ENCODE results near the gene ANKRD17.

Gene ANKRD17

DNA sequence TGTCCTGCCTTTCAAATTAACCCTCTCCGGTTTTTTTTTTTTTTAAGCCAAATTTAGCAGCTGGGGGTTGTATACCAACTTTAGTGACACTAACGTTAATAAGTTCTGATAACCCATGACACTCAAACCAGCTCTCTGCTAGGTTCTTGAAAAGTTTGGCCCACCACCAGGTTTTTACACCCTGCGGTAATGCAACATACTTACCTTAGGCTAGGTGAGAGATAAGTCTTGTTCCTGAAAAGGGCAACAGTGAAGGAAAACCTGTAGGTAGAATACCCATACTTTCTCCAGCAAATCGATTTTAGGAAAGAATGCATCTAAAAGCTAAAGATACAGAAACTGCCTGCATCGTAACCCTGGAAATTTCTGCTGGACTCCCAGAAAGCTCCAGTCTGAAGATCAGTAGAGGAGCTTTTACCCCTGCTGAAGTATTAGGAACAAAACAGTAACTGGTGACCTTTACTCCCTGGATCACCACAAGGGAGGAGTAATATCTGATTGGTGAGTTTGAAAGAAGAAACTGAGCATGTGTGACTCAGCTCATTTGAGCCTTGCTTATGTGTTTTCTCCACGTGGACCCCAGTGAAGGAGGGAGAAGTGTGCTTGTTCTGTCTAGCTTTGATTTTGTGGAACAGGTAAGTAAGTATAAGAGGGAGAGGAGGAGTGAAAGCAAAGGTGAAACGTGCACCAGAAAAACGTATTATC, 154.6 kb downstream of the ANKRD17 start:
- no peak for DNase-seq (ENCODE audit: low read depth)

DNA sequence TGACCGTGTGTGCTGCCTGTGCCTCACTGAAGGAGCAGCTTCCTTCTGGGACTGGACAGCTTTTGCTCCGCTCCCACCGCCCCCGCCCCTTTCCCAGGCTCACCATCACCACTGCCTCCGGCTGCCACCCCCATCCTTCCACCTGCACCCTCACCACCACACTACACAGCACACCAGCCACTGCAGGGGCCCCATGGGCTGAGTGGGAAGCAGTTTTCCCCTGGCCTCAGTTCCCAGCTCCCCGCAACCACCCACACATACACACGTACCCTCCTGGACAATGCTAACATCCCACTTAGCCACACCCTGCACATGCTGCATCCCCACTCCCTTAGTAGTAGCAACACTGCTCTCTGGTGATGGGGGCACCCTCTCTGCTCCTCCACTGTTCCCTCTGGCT, 159.5 kb downstream of the ANKRD17 start:
- no peak for DNase-seq (ENCODE audit: low read depth)

DNA sequence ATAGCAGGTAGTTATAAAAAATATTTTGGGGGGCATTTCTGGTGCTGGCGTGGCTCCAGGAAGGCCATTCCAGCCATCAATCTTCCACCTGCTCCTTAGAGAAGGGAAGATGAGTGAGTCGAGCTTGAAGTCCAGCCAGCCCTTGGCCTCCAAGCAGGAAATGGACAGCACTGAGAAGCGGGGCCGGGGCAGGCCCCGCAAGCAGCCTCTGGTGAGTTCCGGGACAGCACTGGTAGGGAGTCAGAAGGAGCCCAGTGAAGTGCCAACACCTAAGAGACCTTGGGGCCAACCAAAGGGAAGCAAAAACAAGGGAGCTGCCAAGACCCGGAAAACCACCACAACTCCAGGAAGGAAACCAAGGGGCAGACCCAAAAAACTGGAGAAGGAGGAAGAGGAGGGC, 159.9 kb downstream of the ANKRD17 start:
- no peak for DNase-seq (ENCODE audit: low read depth)

DNA sequence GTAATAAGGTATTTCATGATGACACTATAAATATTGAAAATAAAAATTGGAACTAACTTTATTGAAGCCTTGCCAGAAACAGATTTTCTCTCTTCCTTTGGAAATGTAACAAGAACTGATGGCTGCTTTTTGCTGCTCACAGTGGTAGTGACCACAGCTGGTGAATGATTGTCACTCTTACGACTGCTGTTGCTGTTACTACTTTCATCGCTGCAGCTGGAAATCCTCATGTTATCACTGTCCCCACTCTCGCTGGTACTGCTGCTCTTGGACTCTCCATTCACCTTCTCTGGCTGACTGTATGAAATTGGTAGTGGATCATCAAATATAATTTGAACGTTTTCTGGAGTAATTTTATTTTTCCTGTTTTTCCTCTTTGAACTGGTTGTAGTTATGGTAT, 160.6 kb downstream of the ANKRD17 start:
- no peak for DNase-seq (ENCODE audit: low read depth)

DNA sequence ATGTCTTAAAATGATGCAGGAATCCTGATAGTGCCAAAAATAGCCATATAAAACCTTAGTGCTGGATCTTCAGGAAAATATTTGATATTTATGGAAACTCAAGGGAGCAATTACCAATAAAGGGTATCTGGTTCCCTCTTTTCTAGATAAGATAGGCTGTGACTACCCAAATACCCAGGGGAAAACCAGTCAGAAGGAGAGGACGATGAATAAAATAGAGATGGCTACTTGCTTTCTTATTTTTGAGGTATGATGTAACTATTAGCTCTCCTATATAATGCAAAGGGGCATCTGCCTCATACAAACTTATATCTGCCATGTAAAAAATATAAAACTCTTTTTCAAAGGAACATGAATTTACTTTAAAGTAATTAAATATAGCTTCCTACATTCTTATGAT, 165.7 kb downstream of the ANKRD17 start:
- no peak for DNase-seq (ENCODE audit: low read depth)

DNA sequence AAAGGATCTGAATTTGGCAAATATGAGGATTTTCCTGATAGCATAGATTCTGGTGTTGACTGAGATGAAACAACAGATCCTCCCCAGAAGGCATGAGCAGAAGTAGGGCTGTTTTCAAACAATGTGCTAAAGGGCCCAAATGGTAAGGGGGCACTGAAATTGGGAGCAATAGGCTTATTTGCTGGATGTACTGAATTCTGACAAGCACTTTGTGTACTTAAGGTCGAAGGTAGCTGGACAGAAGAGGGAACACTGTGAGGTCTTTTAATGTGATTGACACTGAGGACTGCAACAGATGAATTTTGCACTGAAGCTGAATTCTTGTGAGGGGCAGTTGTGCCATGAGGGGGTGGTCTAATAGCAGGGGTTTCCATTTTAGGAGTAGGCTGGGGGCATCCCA, 167.9 kb downstream of the ANKRD17 start:
- DNase-seq (ENCODE audit: low read depth): no peak

DNA sequence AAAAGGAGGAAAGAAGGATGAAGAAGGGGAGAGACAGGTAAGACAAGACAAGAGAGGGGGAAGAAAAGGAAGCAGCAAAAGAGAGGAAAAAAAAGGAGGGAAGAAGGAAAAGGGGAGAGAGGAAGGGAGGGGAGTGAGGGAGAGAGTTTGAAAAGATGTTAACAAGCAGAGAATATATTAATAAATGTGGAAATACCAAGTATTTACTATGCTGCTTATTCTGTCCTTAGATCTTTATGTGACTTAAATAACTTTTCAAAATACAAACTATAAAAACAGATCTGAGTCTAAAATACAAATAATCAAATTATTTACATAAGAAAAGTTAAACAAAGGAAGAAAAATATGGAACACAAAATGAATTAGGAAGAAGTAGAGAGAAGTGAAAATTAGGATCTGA, 170.7 kb downstream of the ANKRD17 start:
- no peak for DNase-seq (ENCODE audit: low read depth)

DNA sequence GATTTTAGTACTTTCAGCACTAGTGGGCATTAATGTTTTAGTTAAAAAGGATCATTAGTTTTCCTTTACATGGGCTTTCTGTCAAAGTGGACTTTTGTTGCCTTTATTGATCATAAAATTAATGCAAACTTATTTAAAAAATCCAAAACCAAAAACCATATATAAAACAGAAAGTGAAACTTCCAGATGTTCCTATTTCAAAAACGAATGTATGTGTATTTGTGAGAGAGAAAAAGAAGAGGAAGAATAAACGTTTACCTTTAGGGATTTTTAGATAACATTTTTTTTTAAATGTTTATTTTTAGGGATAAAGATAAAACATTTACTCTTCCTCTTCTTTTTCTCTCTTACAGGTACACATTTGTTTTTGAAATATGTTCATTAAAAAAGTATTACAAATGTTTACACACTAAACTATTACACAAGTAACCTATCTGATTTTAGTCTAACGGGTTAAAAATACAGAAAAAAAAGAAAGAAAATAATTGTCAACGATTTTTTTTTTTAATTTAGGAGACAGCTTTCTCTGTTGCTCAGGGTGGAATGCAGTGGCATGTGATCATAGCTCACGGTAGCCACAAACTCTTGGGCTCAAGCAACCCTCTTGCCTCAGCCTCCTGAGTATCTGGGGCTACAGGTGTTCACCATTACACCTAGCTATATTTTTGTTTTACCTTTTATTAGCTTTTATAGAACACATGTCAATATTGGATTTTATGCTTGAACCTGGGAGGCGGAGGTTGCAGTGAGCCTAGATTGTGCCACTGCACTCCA, 172.3 kb downstream of the ANKRD17 start:
- DNase-seq (ENCODE audit: low read depth): no peak

DNA sequence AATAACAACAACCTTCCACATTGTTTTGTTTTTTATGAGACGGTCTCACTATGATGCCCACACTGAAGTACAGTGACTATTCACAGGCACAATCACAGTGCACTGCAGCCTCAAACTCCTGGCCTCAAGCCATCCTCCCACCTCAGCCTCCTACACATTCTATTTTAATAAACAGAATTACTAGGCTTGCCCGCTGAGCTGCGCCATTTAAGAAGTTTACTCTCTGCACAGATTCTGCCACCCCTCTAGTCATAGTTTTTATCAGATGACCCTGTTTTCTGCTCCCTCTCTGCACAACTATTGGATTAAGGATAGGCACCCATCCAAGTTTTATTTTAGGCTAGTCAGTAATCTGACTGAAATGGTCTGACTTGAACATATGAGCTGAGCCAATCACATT, 177.8 kb downstream of the ANKRD17 start:
- DNase-seq (ENCODE audit: low read depth): no peak

DNA sequence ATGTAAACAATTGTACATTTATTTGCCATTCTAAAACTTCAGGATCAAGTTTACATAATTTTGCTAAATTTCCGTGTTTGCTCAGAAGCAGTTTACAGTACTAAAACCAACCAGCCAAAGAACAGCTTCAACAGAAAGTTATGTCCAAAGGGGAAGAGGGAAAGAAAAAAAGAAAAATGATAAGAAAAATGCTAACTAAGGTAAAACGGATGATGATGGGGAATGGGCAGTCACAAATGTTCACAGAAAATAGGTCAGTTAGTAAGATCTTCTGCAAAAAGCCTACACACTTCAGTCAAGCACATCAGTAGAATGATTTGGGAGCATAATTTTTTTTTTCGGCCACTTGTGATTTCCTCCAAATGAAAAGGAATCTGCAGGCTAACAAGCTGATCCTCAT, 182.8 kb downstream of the ANKRD17 start:
- no peak for DNase-seq (ENCODE audit: low read depth)

DNA sequence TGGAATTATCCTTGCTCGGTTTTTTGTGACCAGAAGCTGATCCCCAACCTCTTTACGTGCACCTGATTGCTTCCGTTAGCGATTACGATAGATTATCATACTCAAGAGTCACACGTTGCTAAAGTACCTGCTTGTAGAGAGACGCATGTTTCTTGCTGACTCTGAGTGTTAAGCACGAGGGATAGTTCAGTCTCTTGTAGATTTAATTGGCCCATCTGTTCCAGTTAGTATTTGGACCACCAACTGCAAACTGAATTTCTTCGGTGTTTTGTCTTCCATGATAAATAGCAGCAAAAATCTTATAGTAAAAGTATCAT, 188.6 kb downstream of the ANKRD17 start:
- no peak for DNase-seq (ENCODE audit: low read depth)

DNA sequence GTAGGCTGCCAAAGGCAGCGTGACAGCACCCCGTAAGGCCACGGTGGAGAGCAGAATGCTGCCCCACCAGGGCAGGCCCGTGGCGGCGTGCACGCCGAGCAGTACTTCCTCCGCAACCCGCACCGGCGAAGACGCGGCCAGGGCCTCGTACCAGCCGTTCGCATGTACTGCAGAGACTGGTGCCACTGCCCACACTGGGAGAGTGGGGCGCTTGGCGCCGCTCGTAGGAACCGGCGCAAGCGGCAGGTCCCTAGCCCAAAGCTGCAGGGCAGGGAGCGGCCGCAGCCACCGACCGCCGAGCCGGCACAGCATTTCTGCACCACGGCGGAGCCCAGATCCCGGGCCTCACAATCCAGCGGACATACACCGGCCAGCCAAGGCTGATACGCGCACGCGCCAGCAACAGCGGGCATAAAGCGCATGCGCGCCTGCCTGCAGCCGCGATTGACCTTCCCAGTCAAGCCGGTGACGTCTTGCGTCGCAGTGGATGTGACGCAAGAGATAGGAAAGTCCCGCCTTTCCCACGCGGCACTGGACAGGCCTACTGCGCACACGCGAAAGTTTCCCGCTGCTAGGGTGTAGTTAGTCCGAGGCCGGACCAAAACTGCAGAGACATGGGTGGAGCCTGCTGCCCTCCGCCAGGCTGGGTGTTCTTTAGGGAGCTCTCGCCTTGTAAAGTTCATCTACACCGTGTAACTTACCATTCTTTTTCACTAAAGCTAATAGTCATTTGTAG, 189.1 kb downstream of the ANKRD17 start, which contains the start of gene COX18:
COX18 (minus strand) TSS at position 379 of the 736 bp plus-strand sequence; CDS start at position 312, 67 bp downstream.
- peak; percentile 93 for DNase-seq (ENCODE audit: low read depth)

DNA sequence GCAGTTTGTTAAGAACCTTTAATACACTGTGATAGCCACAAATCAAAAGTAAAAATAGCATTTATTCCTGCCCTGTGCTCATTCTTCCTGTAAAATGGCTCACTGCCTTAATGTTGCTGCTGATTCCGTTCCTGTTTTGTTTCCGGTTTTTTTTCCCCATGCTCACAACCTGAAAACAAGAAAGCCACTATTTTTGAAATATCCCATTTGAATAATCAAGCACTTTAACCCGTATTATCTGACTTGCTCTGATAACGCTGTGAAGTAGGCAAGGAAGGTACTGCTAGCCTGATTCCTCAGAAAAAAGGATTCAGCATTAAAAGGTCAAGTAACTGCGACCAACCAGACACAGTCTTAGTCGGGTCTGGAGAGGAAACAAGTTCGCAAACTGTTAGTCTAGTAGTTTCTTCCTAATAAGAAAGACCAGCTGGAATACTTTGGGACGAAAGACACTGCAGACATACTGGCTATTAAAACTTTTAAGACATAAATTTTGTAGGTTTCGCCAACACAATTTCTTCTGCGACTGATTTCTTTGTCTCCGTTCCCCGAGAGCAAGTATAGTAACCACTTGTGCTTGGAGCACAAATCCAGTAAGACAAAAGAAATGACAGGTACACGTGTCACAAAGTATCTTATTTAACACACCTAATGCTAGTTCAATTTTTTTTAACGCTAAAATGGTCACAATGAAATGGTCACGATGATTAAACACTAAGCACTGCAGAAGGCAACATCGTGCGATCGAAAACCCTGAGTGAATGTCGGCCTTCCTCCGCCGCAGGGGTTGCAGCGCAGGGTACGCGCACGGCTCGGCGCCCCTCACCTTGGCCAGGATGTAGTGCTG, 189.9 kb downstream of the ANKRD17 start:
- no peak for DNase-seq (ENCODE audit: low read depth)

DNA sequence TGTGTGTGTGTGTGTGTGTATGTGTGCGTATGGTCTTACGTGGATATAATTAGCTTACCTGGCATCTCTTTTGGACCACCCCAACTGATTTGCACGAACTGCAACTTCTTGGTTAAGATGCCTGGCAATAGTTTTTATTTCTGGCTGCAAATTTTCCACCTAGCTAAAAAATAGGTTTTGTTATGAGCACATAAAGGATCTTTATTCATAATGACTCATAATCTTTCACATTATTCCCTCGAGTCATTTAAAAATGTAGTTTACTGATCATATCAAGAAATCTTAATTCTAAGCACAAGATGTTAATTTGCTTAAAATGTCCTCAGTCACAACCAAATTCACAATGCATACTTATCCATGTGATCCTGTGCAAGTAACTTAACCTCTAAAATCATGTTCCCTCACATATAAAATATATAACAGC, 190.6 kb downstream of the ANKRD17 start:
- no peak for DNase-seq (ENCODE audit: low read depth)

DNA sequence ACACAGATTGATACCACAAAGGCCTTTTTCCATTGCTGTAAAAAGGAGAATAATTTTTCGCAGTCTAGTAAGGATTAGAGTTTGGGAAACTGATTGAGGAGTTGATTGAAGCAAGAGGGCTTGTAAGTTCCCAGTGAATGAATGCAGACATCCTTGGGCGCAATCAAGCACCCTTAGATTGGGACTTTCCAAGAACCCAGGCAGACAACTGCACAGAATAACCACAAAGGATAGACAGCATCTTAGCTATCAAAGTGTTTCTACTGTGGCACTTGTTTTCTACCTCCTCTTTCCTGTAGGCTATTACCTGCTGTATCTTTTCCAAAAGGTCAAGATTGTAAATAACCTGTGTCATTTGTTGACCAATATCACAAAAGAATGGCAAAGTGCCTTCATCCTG, 191.7 kb downstream of the ANKRD17 start:
- no peak for DNase-seq (ENCODE audit: low read depth)

DNA sequence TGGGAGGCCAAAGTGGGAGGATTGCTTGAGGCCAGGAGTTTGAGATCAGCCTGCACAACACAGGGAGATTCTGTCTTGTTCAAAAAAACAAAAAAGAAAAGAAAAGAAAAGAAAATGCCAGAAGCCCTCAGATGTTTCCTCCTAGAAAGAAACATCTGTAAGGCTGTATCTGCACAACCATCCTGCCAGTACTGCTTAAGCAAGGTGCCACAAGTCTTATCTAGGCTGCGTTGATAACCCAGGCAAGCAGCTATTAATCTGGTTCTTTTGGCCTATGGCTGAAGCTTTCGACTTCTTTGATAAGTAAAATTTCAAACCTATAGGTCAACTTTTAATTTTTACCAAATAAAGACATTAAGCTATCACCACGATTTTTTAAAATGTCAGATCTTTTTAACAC, 192.2 kb downstream of the ANKRD17 start:
- no peak for DNase-seq (ENCODE audit: low read depth)

DNA sequence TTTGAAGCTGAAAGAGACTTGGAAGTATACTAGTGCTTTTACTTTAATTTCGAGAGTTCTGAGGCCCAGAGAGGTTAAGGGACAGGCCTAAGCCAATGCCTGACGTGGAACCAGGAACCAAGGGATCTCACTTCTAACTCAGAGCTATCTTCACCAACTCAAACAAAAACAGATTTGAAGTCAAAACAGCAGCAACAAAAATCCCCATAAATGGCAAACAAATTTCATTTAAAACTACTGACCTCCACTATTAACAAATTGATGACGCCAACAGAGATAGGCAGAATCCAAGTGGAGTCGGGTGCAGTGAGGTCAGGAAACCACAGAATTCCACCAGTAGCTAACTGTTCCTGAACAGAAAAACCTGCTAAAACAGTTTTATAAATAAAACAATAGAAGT, 194.1 kb downstream of the ANKRD17 start:
- DNase-seq (ENCODE audit: low read depth): no peak

DNA sequence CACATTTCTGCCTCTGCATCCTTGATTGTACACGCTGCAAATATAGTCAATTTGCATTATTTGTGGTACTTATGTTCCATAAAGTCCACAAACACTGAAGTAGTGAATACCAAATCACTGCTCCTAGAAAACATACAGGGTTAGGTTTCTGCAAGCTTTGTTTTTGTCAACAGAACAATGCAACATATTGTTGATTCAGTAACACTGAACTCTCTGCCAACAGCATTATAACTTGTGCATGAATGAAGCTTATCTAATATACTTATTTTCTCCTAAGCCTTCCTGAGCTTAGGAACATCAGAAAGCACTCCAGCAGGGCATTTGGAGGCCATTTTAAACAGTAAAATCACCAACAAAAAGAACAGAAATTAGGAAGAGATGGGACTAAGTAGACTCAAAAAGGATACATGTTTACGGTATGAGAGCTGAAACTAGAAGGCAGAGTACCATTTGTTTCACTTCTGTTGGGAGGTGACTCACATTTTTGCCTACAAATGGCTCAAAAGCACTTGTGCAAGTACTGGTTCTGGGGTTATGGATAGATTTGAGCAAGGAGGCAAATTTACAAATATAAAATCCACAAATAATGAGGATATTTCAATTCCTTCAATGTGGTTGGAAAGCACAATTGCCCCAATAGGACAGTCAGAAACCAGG, 203.2 kb downstream of the ANKRD17 start:
- DNase-seq (ENCODE audit: low read depth): no peak

DNA sequence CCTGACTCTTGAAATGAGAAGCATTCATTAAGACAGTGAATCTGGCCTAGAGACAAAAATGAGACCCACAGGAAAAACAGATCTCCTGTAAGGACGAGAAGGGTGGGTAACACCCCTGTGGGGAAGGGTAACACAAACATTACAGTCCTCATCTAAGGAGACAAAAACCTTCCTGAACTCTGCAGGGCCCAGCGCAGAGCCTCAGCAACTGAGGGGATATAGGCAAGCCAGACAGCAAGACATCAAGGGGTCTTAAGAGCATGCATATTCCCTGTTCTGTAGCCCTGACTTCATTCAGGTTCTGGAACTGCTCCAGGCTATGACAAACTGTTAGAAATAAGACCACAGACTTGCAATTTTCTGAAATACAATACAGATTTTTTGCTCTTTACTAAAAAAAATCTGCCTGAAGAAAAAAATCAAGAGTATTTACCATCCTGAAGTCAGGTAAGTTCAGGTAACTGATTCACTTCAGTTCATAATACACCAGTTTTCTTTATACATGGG, 204.6 kb downstream of the ANKRD17 start:
- DNase-seq (ENCODE audit: low read depth): no peak

DNA sequence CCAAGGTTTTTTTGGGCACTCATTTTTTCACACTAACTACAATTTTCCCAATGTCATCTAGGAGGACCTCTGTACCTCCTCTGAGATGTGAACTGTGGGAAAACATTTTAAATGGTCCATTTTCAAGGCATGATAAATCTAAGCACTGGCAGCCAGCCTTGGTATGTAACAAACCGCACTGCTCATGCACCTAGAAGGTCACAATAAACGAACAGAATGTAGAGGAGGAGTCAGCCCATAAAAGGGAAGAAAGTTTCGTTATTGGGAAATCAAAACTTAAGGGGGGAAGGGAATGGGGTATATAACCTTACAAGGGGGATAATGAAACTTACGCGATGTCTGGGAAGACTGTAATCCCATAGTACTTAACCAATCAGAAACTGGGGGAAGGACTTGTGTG, 205.5 kb downstream of the ANKRD17 start:
- DNase-seq (ENCODE audit: low read depth): no peak

DNA sequence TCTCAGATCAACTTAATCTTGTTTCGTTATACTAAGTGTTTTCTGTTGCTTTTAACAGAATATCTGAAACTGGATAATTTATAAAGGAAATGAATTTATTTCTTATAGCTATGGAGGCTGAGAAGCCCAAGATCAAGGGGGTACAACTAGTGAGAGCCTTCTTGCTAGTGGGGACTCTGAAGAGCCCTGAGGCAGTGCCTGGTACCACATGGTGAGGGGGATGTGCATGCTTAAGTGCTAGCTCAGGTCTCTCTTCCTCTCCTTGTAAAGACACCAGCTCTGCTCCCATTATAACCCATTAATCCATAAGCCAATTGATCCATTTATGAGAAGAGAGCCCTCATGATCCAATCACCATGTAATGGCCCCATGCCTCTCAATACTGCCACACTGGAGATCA, 207.0 kb downstream of the ANKRD17 start:
- DNase-seq (ENCODE audit: low read depth): no peak
